GM12878 (cell line): ENCODE results near the gene ITPR2. TPM values are rescaled to one million over a fixed set of nuclear protein-coding genes. Genes with fewer than 3 reads are reported as not detected.
A peak's percentile ranks its signal among the peaks of the same experiment; 100 is the strongest.

ENCODE experiments used
- ATAC-seq: fragments of 200-7000 bp; cut with Tn5 transposase; 3 replicates; pipeline ENCODE4 v1.9.1; 2020; ENCODE audit warnings: mild to moderate bottlenecking, moderate library complexity
- BruUV-seq: library from RNA; stranded (reverse); fragments of 400-500 nt; replicated peaks from 2 replicates; lab custom pipeline; 2021; lab: Mats Ljungman, UMichigan
- CTCF ChIA-PET: fragments of 300-600 bp; sonication (Branson Sonifier 250); formaldehyde crosslinking; extraction: SDS; loops from one replicate; lab custom pipeline; 2021; ENCODE audit warnings: inconsistent platforms; lab: Yijun Ruan, JAX
- POLR2A ChIA-PET: fragments of 350-600 bp; formaldehyde crosslinking; extraction: SDS; loops from one replicate; lab custom pipeline; 2021; ENCODE audit warnings: inconsistent platforms; lab: Charles Lee
- RAD21 ChIA-PET: fragments of 300-600 bp; sonication (Branson Sonifier 250); formaldehyde crosslinking; loops from one replicate; lab custom pipeline; 2023; ENCODE audit warnings: antibody characterized with exemption; ENCODE audit not compliant: unreplicated experiment; lab: Charles Lee
- SMC1A ChIA-PET: fragments of 300-600 bp; sonication (Branson Sonifier 250); formaldehyde crosslinking; loops from one replicate; lab custom pipeline; 2023; ENCODE audit not compliant: unreplicated experiment, uncharacterized antibody; lab: Charles Lee
- DNase-seq: peaks from one replicate; pipeline ENCODE4 v3.0.0-alpha.2; 2011; ENCODE audit warnings: low read depth, low spot score
- FAIRE-seq: peaks from 3 replicates; lab custom pipeline; 2011; peaks lifted over from hg19 to GRCh38; lab: Jason Lieb, UNC
- H2AFZ ChIP-seq: 2 replicates; pipeline ENCODE4 v1.6.0; 2011; ENCODE audit warnings: low read depth, low read length, control low read depth; ENCODE audit not compliant: control insufficient read depth
- H3K27ac ChIP-seq: 2 replicates; pipeline ENCODE4 v1.5.1; 2011; ENCODE audit warnings: control low read depth; ENCODE audit not compliant: control insufficient read depth, insufficient read depth
- H3K27me3 ChIP-seq, 2 experiments: replicated peaks in 1 of 2; 2 replicates each; pipeline versions ENCODE4 v1.6.0 to v1.6.1; 2011; ENCODE audit warnings: low read length in 1 of 2; ENCODE audit not compliant: control insufficient read depth in 2 of 2, insufficient read depth in 2 of 2
- H3K36me3 ChIP-seq, 2 experiments: 2 replicates each; pipeline ENCODE4 v1.5.1; 2011; ENCODE audit warnings: low read length in 1 of 2; ENCODE audit not compliant: control insufficient read depth in 2 of 2, insufficient read depth in 2 of 2
- H3K4me1 ChIP-seq: 2 replicates; pipeline ENCODE4 v1.6.1; 2011; ENCODE audit warnings: mild to moderate bottlenecking, low read length, moderate library complexity, mixed read lengths; ENCODE audit not compliant: control insufficient read depth, insufficient read depth
- H3K4me2 ChIP-seq: 2 replicates; pipeline ENCODE4 v1.6.0; 2011; ENCODE audit warnings: control low read depth; ENCODE audit not compliant: control insufficient read depth, insufficient read depth
- H3K4me3 ChIP-seq: fragments of 200-600 bp; sonication (generic); 2 replicates; pipeline ENCODE4 v1.5.1; 2016
- H3K79me2 ChIP-seq: 2 replicates; pipeline ENCODE4 v1.6.0; 2011; ENCODE audit warnings: low read length; ENCODE audit not compliant: control insufficient read depth, insufficient read depth
- H3K9ac ChIP-seq: 2 replicates; pipeline ENCODE4 v1.8.0; 2011; ENCODE audit warnings: low read length, control low read depth, mixed read lengths; ENCODE audit not compliant: control insufficient read depth, insufficient read depth
- H3K9me3 ChIP-seq: replicated peaks from 3 replicates; pipeline ENCODE4 v1.5.1; 2011; ENCODE audit warnings: mild to moderate bottlenecking, low read length; ENCODE audit not compliant: control insufficient read depth, insufficient read depth
- H4K20me1 ChIP-seq: 2 replicates; pipeline ENCODE4 v1.6.0; 2011; ENCODE audit not compliant: control insufficient read depth, insufficient read depth
- BHLHE40 ChIP-seq, 2 experiments: fragments of 450-650 bp in 1 of 2; IDR thresholded peaks; 2 replicates each; pipeline ENCODE4 v1.6.1; 2011 to 2017; ENCODE audit warnings: low read depth in 2 of 2, borderline replicate concordance in 1 of 2, improper control_type of control experiment in 1 of 2, low read length in 1 of 2, mild to moderate bottlenecking in 1 of 2
- BMI1 ChIP-seq: fragments of 450-650 bp; IDR thresholded peaks from 2 replicates; pipeline ENCODE4 v1.6.1; 2016; ENCODE audit warnings: mild to moderate bottlenecking, moderate library complexity, borderline replicate concordance
- CEBPB ChIP-seq, 2 experiments: fragments of 150-350 bp in 1 of 2; IDR thresholded peaks; 2 replicates each; pipeline ENCODE4 v1.6.1; 2012 to 2014; ENCODE audit warnings: low read depth in 2 of 2, low read length in 2 of 2, borderline replicate concordance in 1 of 2, inconsistent platforms in 1 of 2
- CREB1 ChIP-seq: IDR thresholded peaks from 2 replicates; pipeline ENCODE4 v1.6.1; 2012; ENCODE audit warnings: low read depth, mild to moderate bottlenecking, inconsistent platforms
- DPF2 ChIP-seq: fragments of 450-650 bp; IDR thresholded peaks from 2 replicates; pipeline ENCODE4 v1.6.1; 2017; ENCODE audit warnings: mild to moderate bottlenecking
- HDAC6 ChIP-seq: fragments of 200-600 bp; sonication (generic); IDR thresholded peaks from one replicate; pipeline ENCODE4 v1.8.0; 2017; ENCODE audit warnings: antibody characterized with exemption; ENCODE audit not compliant: unreplicated experiment
- IKZF1 ChIP-seq: fragments of 450-650 bp; conservative IDR thresholded peaks from 2 replicates; pipeline ENCODE4 v1.6.1; 2017; ENCODE audit warnings: antibody characterized with exemption, mild to moderate bottlenecking
- IRF3 ChIP-seq: fragments of 450-650 bp; IDR thresholded peaks from 2 replicates; pipeline ENCODE4 v1.6.1; 2014; ENCODE audit warnings: mild to moderate bottlenecking
- MEF2B ChIP-seq: fragments of 450-650 bp; IDR thresholded peaks from 2 replicates; pipeline ENCODE4 v1.6.1; 2018; ENCODE audit warnings: mild to moderate bottlenecking, moderate library complexity; ENCODE audit not compliant: partially characterized antibody, poor library complexity, severe bottlenecking
- NR2F1 ChIP-seq: fragments of 450-650 bp; conservative IDR thresholded peaks from 2 replicates; pipeline ENCODE4 v1.6.1; 2017; ENCODE audit warnings: mild to moderate bottlenecking
- PAX5 ChIP-seq: IDR thresholded peaks from 2 replicates; pipeline ENCODE4 v1.6.1; 2011; ENCODE audit warnings: low read depth, low read length, borderline replicate concordance
- SPI1 ChIP-seq: IDR thresholded peaks from 2 replicates; pipeline ENCODE4 v1.6.1; 2011; ENCODE audit warnings: low read depth, mild to moderate bottlenecking, low read length, moderate library complexity, borderline replicate concordance; ENCODE audit not compliant: insufficient read depth
- ZBTB33 ChIP-seq: fragments of 450-650 bp; IDR thresholded peaks from 2 replicates; pipeline ENCODE4 v1.6.1; 2017; ENCODE audit warnings: mild to moderate bottlenecking
- ZNF384 ChIP-seq: IDR thresholded peaks from 2 replicates; pipeline ENCODE4 v1.6.1; 2012; ENCODE audit warnings: low read depth, mild to moderate bottlenecking, low read length, improper control_type of control experiment, borderline replicate concordance
- WGBS: methylation state at CpG from one replicate; pipeline ENCODE4 v1.1.6; 2016; ENCODE audit warnings: low lambda C conversion rate; ENCODE audit not compliant: insufficient replicate concordance, insufficient coverage; ENCODE audit errors: missing lambda C conversion rate; 5-methylcytosine and 5-hydroxymethylcytosine counted together
- in situ Hi-C: fragments of 300-500 bp; cut with MboI; formaldehyde crosslinking; loops from 9 replicates; pipeline ENCODE4 v1.14.3; 2018; ENCODE audit warnings: mixed read lengths
- intact Hi-C: fragments of 100-400 bp; cut with micrococcal nuclease; formaldehyde crosslinking; loops from one replicate; pipeline ENCODE4 v1.14.2; 2022; ENCODE audit not compliant: unreplicated experiment
- polyA plus RNA-seq, 11 experiments: library from polyadenylated mRNA; depleted of rRNA in 4 of 11; unstranded in 6 of 11; stranded (reverse) in 5 of 11; fragments of >200 nt; fragmentation: Nextera tagmentation in 4 of 11; fragmentation: Illumina TruSeq in 1 of 11; extraction: Ambion mirVana in 4 of 11; extraction: Trizol in 1 of 11; gene quantifications; 1 replicate in 1 of 11; 2 replicates in 10 of 11; pipeline versions ENCODE4 v1.2.1 to v1.2.3, GENCODE V29; 2011 to 2016; ENCODE audit warnings: inconsistent platforms in 2 of 11, missing spikeins in 2 of 11, low read depth in 1 of 11
- total RNA-seq, 4 experiments: library from RNA; depleted of rRNA in 3 of 4; stranded (reverse); fragments of >200 nt in 3 of 4; fragmentation: Illumina TruSeq in 1 of 4; extraction: Trizol in 1 of 4; gene quantifications; 2 replicates each; pipeline versions ENCODE4 v1.2.1 to v1.2.3, GENCODE V29; 2013 to 2021

ITPR2 gene
- total and polyA plus RNA-seq, 10 of the 15 experiments (the other 5 are each of a cell fraction or from before 2014, with no cell fraction given): 7.5 to 76.2 (median 47.1) TPM

- TF ChIP-seq MEF2B (no peak), CEBPB (IDR thresholded peaks at IDR 0.05; ENCODE audit: borderline replicate concordance in 1 of 2, low read depth in 2 of 2, low read length in 2 of 2) (no peak), ZBTB33 (no peak), HDAC6 (no peak)
These were observed 47.6 kb upstream of the ITPR2 start (continued) for GRCh38 chr12:26880625-26881024.

- ChIA-PET CTCF (interaction anchor here (0.7 to 8.4 kb wide), 21 partner anchors 8 to 248 kb away, joined by 3 to 115 read pairs (median 5); partner anchors contain the start of gene ITPR2), POLR2A (interaction anchor here (0.8 to 2.7 kb wide), 11 partner anchors 8 to 135 kb away, joined by 3 to 13 read pairs (median 3); partner anchors contain the start of gene ITPR2), RAD21 (interaction anchor here (0.7 to 2.8 kb wide), 24 partner anchors 9 to 723 kb away, joined by 3 to 36 read pairs (median 4); partner anchors contain the start of gene ITPR2), SMC1A (interaction anchor here (0.6 to 7.6 kb wide), 24 partner anchors 9 to 844 kb away, joined by 3 to 105 read pairs (median 5); partner anchors contain the start of gene ITPR2)
- H3K4me3 ChIP-seq: no peak overlapping the region
- H3K27me3 ChIP-seq: no peaks in the 10 kb centered on the region
- H3K9ac ChIP-seq: no peak overlapping the region
- no peak overlapping the region for H3K27ac ChIP-seq
- in situ Hi-C loops (no loop called here), intact Hi-C loops (no loop called here)
- ATAC-seq: peak; percentile 77
- WGBS: 35% methylated on average over 6 of the region's 6 CpGs
- H3K79me2 ChIP-seq: no peaks in the 10 kb centered on the region
- no peak for DNase-seq
- no TSS peak for BruUV-seq
- H3K4me2 ChIP-seq: no peak overlapping the region
- H3K36me3 ChIP-seq: no peaks in the 10 kb centered on the region
- H3K4me1 ChIP-seq: peaks cover 15% of the 10 kb centered on the region
- FAIRE-seq: no peak
- H2AFZ ChIP-seq: no peak overlapping the region
- TF ChIP-seq IKZF1 (peak; percentile 57), CREB1 (no peak), BMI1 (peak; percentile 73; the same call in 1 of the 2 replicates), PAX5 (peak; percentile 63; the same call in 1 of the 2 replicates), IRF3 (no peak), DPF2 (0 out of 2 replicates have a peak, but pooled peaks have one; percentile 37), NR2F1 (peak; percentile 50), BHLHE40 (IDR thresholded peaks at IDR 0.05; ENCODE audit: borderline replicate concordance in 1 of 2, low read depth in 2 of 2, low read length in 1 of 2) (peak in 1 of 2 experiments; percentile 13; a peak in 1 of 4 replicates), SPI1 (no peak), ZNF384 (no peak)
- no peaks in the 10 kb centered on the region for H4K20me1 ChIP-seq
- H3K9me3 ChIP-seq: no peaks in the 10 kb centered on the region
These were observed 45.7 kb upstream of the ITPR2 start for GRCh38 chr12:26878661-26879119.
